ENCODE results near the gene REEP6. TPM values are rescaled to one million over a fixed set of nuclear protein-coding genes. Genes with fewer than 3 reads are reported as not detected.

Gene REEP6
- total RNA-seq, 2 experiments from 2014 or later, result 2.0 to 2.4 TPM

GRCh38 chr19:1457892-1458291, 33.1 kb upstream of the REEP6 start:
- POLR2A ChIA-PET, result interaction anchor here (0.9 to 1.9 kb wide), 4 partner anchors 8 to 16 kb away, joined by 3 to 6 read pairs (median 4); no protein-coding TSS in a partner anchor
- no peak overlapping the region for H3K27ac Mint-ChIP-seq

GRCh38 chr19:1459479-1459878, 31.5 kb upstream of the REEP6 start:
- ChIA-PET CTCF (no interaction called here), POLR2A (interaction anchor here (0.5 to 1.1 kb wide), 2 partner anchors 22 to 55 kb away, joined by 3 read pairs; no protein-coding TSS in a partner anchor)
- Mint-ChIP-seq H3K9me3 (no peaks in the 10 kb centered on the region), H3K36me3 (ENCODE audit: low read depth) (no peaks in the 10 kb centered on the region), H3K4me1 (ENCODE audit: low read depth) (peaks cover 11% of the 10 kb centered on the region), H3K27ac (no peak overlapping the region), H3K27me3 (peaks cover 25% of the 10 kb centered on the region), H3K4me3 (no peak overlapping the region)
- intact Hi-C loops (cut with micrococcal nuclease), result no loop called here
- TF ChIP-seq CTCF (IDR thresholded peaks at IDR 0.05), result no peak
- no peak for ATAC-seq
- DNase-seq, result no peak

More at GRCh38 chr19:1457892-1458291, 33.1 kb upstream of the REEP6 start:
- Mint-ChIP-seq H3K4me3 (no peak overlapping the region), H3K27me3 (peaks cover 34% of the 10 kb centered on the region), H3K36me3 (ENCODE audit: low read depth) (no peaks in the 10 kb centered on the region), H3K9me3 (no peaks in the 10 kb centered on the region), H3K4me1 (ENCODE audit: low read depth) (peaks cover 13% of the 10 kb centered on the region)
- intact Hi-C loops (cut with micrococcal nuclease), result no loop called here
- no peak for ATAC-seq
- DNase-seq, result no peak
- CTCF ChIA-PET, result interaction anchor here (0.9 to 1.8 kb wide), 3 partner anchors 8 to 89 kb away, joined by 3 to 6 read pairs (median 5); no protein-coding TSS in a partner anchor
- TF ChIP-seq CTCF (IDR thresholded peaks at IDR 0.05), result no peak

- intact Hi-C loops (cut with micrococcal nuclease), result no loop called here
- peaks cover 8% of the 10 kb centered on the region for H3K4me1 Mint-ChIP-seq (ENCODE audit: low read depth)
- no peaks in the 10 kb centered on the region for H3K9me3 Mint-ChIP-seq
- H3K27ac Mint-ChIP-seq, result no peak overlapping the region
- TF ChIP-seq CTCF (IDR thresholded peaks at IDR 0.05), result no peak
- POLR2A ChIA-PET, result interaction anchor here (1.1 kb wide), 1 partner anchor 22 kb away, joined by 3 read pairs; no protein-coding TSS in a partner anchor
- ATAC-seq (no peak), DNase-seq (no peak)
- no peak overlapping the region for H3K4me3 Mint-ChIP-seq
- H3K27me3 Mint-ChIP-seq, result peaks cover 18% of the 10 kb centered on the region
- CTCF ChIA-PET, result no interaction called here
- no peaks in the 10 kb centered on the region for H3K36me3 Mint-ChIP-seq (ENCODE audit: low read depth)
Measured at GRCh38 chr19:1460033-1460995, 30.7 kb upstream of the REEP6 start.

GRCh38 chr19:1461862-1462261, 29.1 kb upstream of the REEP6 start:
- intact Hi-C loops (cut with micrococcal nuclease), result no loop called here
- no peak for ATAC-seq

More at GRCh38 chr19:1461862-1462261, 29.1 kb upstream of the REEP6 start:
- no peak for DNase-seq
- H3K27me3 Mint-ChIP-seq, result peaks cover 14% of the 10 kb centered on the region
- peaks cover 2% of the 10 kb centered on the region for H3K4me1 Mint-ChIP-seq (ENCODE audit: low read depth)
- no peak overlapping the region for H3K4me3 Mint-ChIP-seq
- ChIA-PET POLR2A (interaction anchor here (0.9 kb wide), 1 partner anchor 11 kb away, joined by 3 read pairs; no protein-coding TSS in a partner anchor), CTCF (no interaction called here)
- no peak overlapping the region for H3K27ac Mint-ChIP-seq
- H3K9me3 Mint-ChIP-seq, result no peaks in the 10 kb centered on the region
- TF ChIP-seq CTCF (IDR thresholded peaks at IDR 0.05), result no peak
- no peaks in the 10 kb centered on the region for H3K36me3 Mint-ChIP-seq (ENCODE audit: low read depth)

Data from activated CD8-positive, alpha-beta T cell treated with anti-CD3 and anti-CD28 coated beads for 36 hours (primary cell).